CD4-positive, CD25-positive, alpha-beta regulatory T cell (primary cell): ENCODE results near the gene ZNF268. TPM values are rescaled to one million over a fixed set of nuclear protein-coding genes. Genes with fewer than 3 reads are reported as not detected.

Experiments
- ATAC-seq, 2 donors: fragments of 150-1000 bp; cut with Tn5 transposase; one replicate each; pipeline ENCODE4 v1.10.0; 2021; ENCODE audit warnings: low read depth in 2 of 2, moderate number of reproducible peaks in 2 of 2, moderate library complexity in 1 of 2
- DNase-seq, 3 donors: peaks; one replicate each; pipeline versions ENCODE4 v3.0.0 to v3.0.0-alpha.2; 2012 to 2022; ENCODE audit warnings: mixed read lengths in 1 of 3
- H3K27ac ChIP-seq: one replicate; pipeline ENCODE4 v1.7.0; 2013; ENCODE audit warnings: mild to moderate bottlenecking, low read length; ENCODE audit not compliant: insufficient read depth, poor library complexity, severe bottlenecking
- H3K27me3 ChIP-seq: one replicate; pipeline ENCODE4 v1.7.0; 2013; ENCODE audit warnings: low read length; ENCODE audit not compliant: control insufficient read depth, insufficient read depth
- H3K36me3 ChIP-seq: one replicate; pipeline ENCODE4 v1.7.0; 2013; ENCODE audit warnings: mild to moderate bottlenecking, low read length, moderate library complexity; ENCODE audit not compliant: control insufficient read depth, insufficient read depth
- H3K4me1 ChIP-seq: 2 replicates; pipeline ENCODE4 v1.7.0; 2013; ENCODE audit warnings: mild to moderate bottlenecking, low read length; ENCODE audit not compliant: insufficient read depth, control insufficient read depth, poor library complexity, severe bottlenecking
- H3K4me3 ChIP-seq: one replicate; pipeline ENCODE4 v1.7.0; 2013; ENCODE audit warnings: low read depth, mild to moderate bottlenecking, low read length, moderate library complexity
- H3K9me3 ChIP-seq, 2 experiments: 1 replicate in 1 of 2; 2 replicates in 1 of 2; pipeline ENCODE4 v1.7.0; 2013; ENCODE audit warnings: low read length in 2 of 2, mild to moderate bottlenecking in 1 of 2, moderate library complexity in 1 of 2; ENCODE audit not compliant: control insufficient read depth in 2 of 2
- H3K27ac Mint-ChIP-seq, 3 donors: one replicate each; pipeline ENCODE4 v1.8.0; 2020 to 2022; ENCODE audit warnings: mild to moderate bottlenecking in 3 of 3, mixed read lengths in 3 of 3, moderate library complexity in 2 of 3
- H3K27me3 Mint-ChIP-seq: one replicate; pipeline ENCODE4 v1.8.0; 2022; ENCODE audit warnings: mild to moderate bottlenecking, mixed read lengths
- H3K36me3 Mint-ChIP-seq: one replicate; pipeline ENCODE4 v1.8.0; 2020; ENCODE audit warnings: mixed read lengths
- H3K4me1 Mint-ChIP-seq, 4 donors: one replicate each; pipeline ENCODE4 v1.8.0; 2020 to 2022; ENCODE audit warnings: mixed read lengths in 4 of 4, mild to moderate bottlenecking in 1 of 4
- H3K4me3 Mint-ChIP-seq, 4 donors: one replicate each; pipeline ENCODE4 v1.8.0; 2020 to 2022; ENCODE audit warnings: mild to moderate bottlenecking in 4 of 4, mixed read lengths in 4 of 4, moderate library complexity in 3 of 4
- H3K9me3 Mint-ChIP-seq, 7 donors: one replicate each; pipeline ENCODE4 v1.8.0; 2020 to 2022; ENCODE audit warnings: mixed read lengths in 7 of 7, mild to moderate bottlenecking in 3 of 7, moderate library complexity in 2 of 7
- polyA plus RNA-seq, 4 donors: library from polyadenylated mRNA; unstranded; fragments of 300-500 nt; fragmentation: Illumina TruSeq; gene quantifications; one replicate each; pipeline ENCODE4 v1.2.3, GENCODE V29; 2021
- total RNA-seq: library from RNA; stranded (reverse); gene quantifications from one replicate; pipeline ENCODE4 v1.2.3, GENCODE V29; 2022

The ZNF268 gene
- total RNA-seq (8.0 TPM), polyA plus RNA-seq (10 to 100 TPM in 3 of 4 donors, 1 to 10 TPM in 1; 9.2 to 21.1 (median 16.3) TPM)

- peak within 1 kb of the TSS; percentile 89 for H3K4me3 ChIP-seq
- peaks cover 39% of the 10 kb centered on the region for H3K36me3 Mint-ChIP-seq
Measured at GRCh38 chr12:133181238-133181959, at the start of gene ZNF268. Gene ZNF268, plus strand, starts transcription at chr12:133181495. Its CDS starts 503 bp downstream, at chr12:133181998.

DNA sequence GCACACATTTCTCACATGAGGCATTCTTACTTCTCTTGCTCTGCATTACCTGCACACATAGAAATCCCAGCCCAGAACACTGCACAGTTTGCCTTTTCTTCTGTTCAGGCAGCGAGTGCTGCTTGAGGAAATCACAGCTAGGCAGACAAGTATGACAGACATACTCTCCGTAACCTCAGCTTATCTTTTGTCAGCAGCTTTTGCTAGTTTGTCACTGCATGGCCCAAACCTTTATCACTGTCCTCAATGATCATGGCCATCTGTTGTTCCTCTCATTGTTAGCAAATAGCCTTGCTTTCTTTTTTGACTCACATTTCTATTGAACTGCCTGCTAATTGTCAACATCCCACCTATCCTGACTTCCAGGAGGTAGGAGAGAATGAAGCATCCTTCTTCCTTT lies 45.5 kb upstream of the ZNF268 start:
- Histone ChIP-seq H3K27ac (no peak overlapping the region), H3K27me3 (no peaks in the 10 kb centered on the region), H3K4me3 (no peak overlapping the region), H3K4me1 (peaks cover 7% of the 10 kb centered on the region), H3K36me3 (peaks cover 52% of the 10 kb centered on the region), H3K9me3 (peaks cover 82 to 99% of the 10 kb centered on the region in 2 experiments)
- peak overlapping the region in 1 of 3 donors; percentile 84 for H3K27ac Mint-ChIP-seq
- H3K27me3 Mint-ChIP-seq = no peaks in the 10 kb centered on the region
- H3K4me1 Mint-ChIP-seq = peaks cover 0 to 16% (median 12%) of the 10 kb centered on the region in 4 donors
- H3K9me3 Mint-ChIP-seq = peaks cover 14 to 82% (median 40%) of the 10 kb centered on the region in 7 donors
- peak overlapping the region in 1 of 4 donors; percentile 60 for H3K4me3 Mint-ChIP-seq
- peaks cover 72% of the 10 kb centered on the region for H3K36me3 Mint-ChIP-seq
- ATAC-seq (no peak), DNase-seq (no peak)

More at GRCh38 chr12:133181238-133181959, at the start of gene ZNF268:
- peak; percentile 86 to 88 for ATAC-seq
- Histone ChIP-seq H3K27me3 (no peaks in the 10 kb centered on the region), H3K36me3 (peaks cover 37% of the 10 kb centered on the region), H3K9me3 (peaks cover 38 to 60% of the 10 kb centered on the region in 2 experiments), H3K4me1 (peaks cover 8% of the 10 kb centered on the region), H3K27ac (peak within 1 kb of the TSS; percentile 76)
- peaks cover 5 to 73% (median 34%) of the 10 kb centered on the region in 7 donors for H3K9me3 Mint-ChIP-seq
- DNase-seq = peak; percentile 67 to 93 (median 85)
- H3K4me1 Mint-ChIP-seq = peaks cover 0 to 33% (median 18%) of the 10 kb centered on the region in 4 donors
- peak within 1 kb of the TSS; percentile 91 to 97 (median 93) for H3K27ac Mint-ChIP-seq
- peak within 1 kb of the TSS; percentile 94 to 99 (median 96) for H3K4me3 Mint-ChIP-seq
- no peaks in the 10 kb centered on the region for H3K27me3 Mint-ChIP-seq

DNA sequence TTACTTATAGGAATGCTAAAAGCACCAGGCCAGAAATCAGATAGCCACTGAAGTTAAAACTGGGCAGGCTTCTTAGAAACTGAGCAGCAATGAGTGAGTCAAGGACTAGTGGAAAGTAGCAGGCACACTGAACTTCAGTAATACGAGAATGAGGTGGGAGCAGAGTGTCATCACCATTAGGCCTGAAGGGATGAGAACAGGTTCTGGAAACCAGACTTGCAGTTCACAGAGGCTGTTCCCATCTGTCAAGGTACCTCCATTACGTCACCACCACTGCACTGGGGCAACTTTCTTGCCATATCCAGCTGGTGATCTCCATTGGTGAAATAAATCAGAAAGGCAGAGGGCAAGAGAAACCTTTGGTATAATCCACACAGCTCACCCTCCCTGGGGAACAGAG lies 35.3 kb upstream of the ZNF268 start:
- no peak overlapping the region for H3K27ac ChIP-seq
- Mint-ChIP-seq H3K4me3 (peak overlapping the region in 1 of 4 donors; percentile 4), H3K27ac (no peak overlapping the region), H3K4me1 (peaks cover 0 to 3% (median 0%) of the 10 kb centered on the region in 4 donors), H3K27me3 (no peaks in the 10 kb centered on the region), H3K36me3 (peaks cover 71% of the 10 kb centered on the region), H3K9me3 (peaks cover 0 to 75% (median 29%) of the 10 kb centered on the region in 7 donors)
- no peak for DNase-seq
- peaks cover 74 to 97% of the 10 kb centered on the region in 2 experiments for H3K9me3 ChIP-seq
- H3K4me3 ChIP-seq = no peak overlapping the region
- H3K36me3 ChIP-seq = peaks cover 47% of the 10 kb centered on the region
- H3K27me3 ChIP-seq = no peaks in the 10 kb centered on the region
- H3K4me1 ChIP-seq = no peaks in the 10 kb centered on the region
- no peak for ATAC-seq

GRCh38 chr12:133156125-133156690 lies 25.1 kb upstream of the ZNF268 start:
- Histone ChIP-seq H3K27me3 (no peaks in the 10 kb centered on the region), H3K4me3 (no peak overlapping the region), H3K4me1 (no peaks in the 10 kb centered on the region), H3K9me3 (peaks cover 79 to 96% of the 10 kb centered on the region in 2 experiments), H3K36me3 (peaks cover 41% of the 10 kb centered on the region), H3K27ac (no peak overlapping the region)
- Mint-ChIP-seq H3K36me3 (peaks cover 63% of the 10 kb centered on the region), H3K9me3 (peaks cover 3 to 91% (median 33%) of the 10 kb centered on the region in 7 donors), H3K4me1 (no peaks in the 10 kb centered on the region), H3K4me3 (no peak overlapping the region), H3K27ac (no peak overlapping the region), H3K27me3 (no peaks in the 10 kb centered on the region)
- no peak for ATAC-seq
- no peak for DNase-seq

- Mint-ChIP-seq H3K36me3 (peaks cover 9% of the 10 kb centered on the region), H3K27me3 (no peaks in the 10 kb centered on the region), H3K27ac (no peak overlapping the region), H3K4me3 (no peak overlapping the region), H3K9me3 (peaks cover 4 to 59% (median 28%) of the 10 kb centered on the region in 7 donors), H3K4me1 (no peaks in the 10 kb centered on the region)
- no peak for DNase-seq
- H3K27me3 ChIP-seq = no peaks in the 10 kb centered on the region
- H3K36me3 ChIP-seq = no peaks in the 10 kb centered on the region
- no peaks in the 10 kb centered on the region for H3K4me1 ChIP-seq
- no peak overlapping the region for H3K27ac ChIP-seq
- H3K9me3 ChIP-seq = peaks cover 30 to 78% of the 10 kb centered on the region in 2 experiments
- no peak overlapping the region for H3K4me3 ChIP-seq
- no peak for ATAC-seq
Measured at GRCh38 chr12:133165776-133166175, 15.5 kb upstream of the ZNF268 start.

GRCh38 chr12:133172491-133172890 lies 8.8 kb upstream of the ZNF268 start:
- Histone ChIP-seq H3K27me3 (no peaks in the 10 kb centered on the region), H3K9me3 (peaks cover 35 to 74% of the 10 kb centered on the region in 2 experiments)
- H3K27ac Mint-ChIP-seq = no peak overlapping the region

DNA sequence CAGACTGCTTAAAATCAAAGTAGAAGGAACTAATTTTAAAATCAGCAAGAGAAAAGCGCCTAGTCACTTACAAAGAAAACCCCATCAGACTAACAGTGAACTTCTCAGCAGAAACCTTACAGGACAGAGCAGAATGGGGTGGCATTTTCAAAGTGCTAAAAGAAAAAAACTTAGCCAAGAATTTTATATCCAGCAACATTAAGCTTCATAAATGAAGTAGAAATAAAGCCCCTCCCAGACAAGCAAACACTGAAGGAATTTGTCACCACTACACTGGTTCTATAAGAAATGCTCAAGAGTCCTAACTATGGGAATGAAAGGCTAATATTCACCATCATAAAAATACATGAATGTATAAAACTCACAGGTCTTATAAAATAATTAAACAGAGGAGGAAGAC lies 6.4 kb upstream of the ZNF268 start:
- H3K4me1 Mint-ChIP-seq = no peaks in the 10 kb centered on the region
- H3K27ac Mint-ChIP-seq = no peak overlapping the region
- H3K27me3 Mint-ChIP-seq = no peaks in the 10 kb centered on the region
- H3K4me3 ChIP-seq = no peak overlapping the region
- H3K36me3 Mint-ChIP-seq = peaks cover 8% of the 10 kb centered on the region
- H3K9me3 ChIP-seq = peaks cover 32 to 64% of the 10 kb centered on the region in 2 experiments
- DNase-seq (no peak), ATAC-seq (no peak)
- H3K36me3 ChIP-seq = no peaks in the 10 kb centered on the region
- H3K4me3 Mint-ChIP-seq = no peak overlapping the region
- H3K4me1 ChIP-seq = no peaks in the 10 kb centered on the region
- no peak overlapping the region for H3K27ac ChIP-seq
- no peaks in the 10 kb centered on the region for H3K27me3 ChIP-seq
- H3K9me3 Mint-ChIP-seq = peaks cover 0 to 63% (median 21%) of the 10 kb centered on the region in 7 donors

More at GRCh38 chr12:133172491-133172890, 8.8 kb upstream of the ZNF268 start:
- no peaks in the 10 kb centered on the region for H3K36me3 ChIP-seq
- H3K36me3 Mint-ChIP-seq = no peaks in the 10 kb centered on the region
- H3K4me1 ChIP-seq = no peaks in the 10 kb centered on the region
- ATAC-seq = no peak
- no peak overlapping the region for H3K4me3 Mint-ChIP-seq
- no peaks in the 10 kb centered on the region for H3K27me3 Mint-ChIP-seq
- H3K9me3 Mint-ChIP-seq = peaks cover 0 to 57% (median 21%) of the 10 kb centered on the region in 7 donors
- no peak overlapping the region for H3K4me3 ChIP-seq
- no peaks in the 10 kb centered on the region for H3K4me1 Mint-ChIP-seq
- DNase-seq = no peak
- H3K27ac ChIP-seq = no peak overlapping the region
